Stimulated activated CD4-positive, alpha-beta T cell treated with anti-CD3 and anti-CD28 coated beads, Interleukin-2, amount 100 ng/mL, for 48 hours (primary cell): ENCODE results near the gene EBF3.

Source experiments
- DNase-seq, 2 donors: peaks; one replicate each; pipeline ENCODE4 v3.0.0-alpha.2; 2020

Gene EBF3

GRCh38 chr10:129958629-129959543 is 5.2 kb downstream of the EBF3 start:
- DNase-seq = no peak

GRCh38 chr10:129958148-129958628 is 5.9 kb downstream of the EBF3 start:
- no peak for DNase-seq

- DNase-seq = no peak
Observed at GRCh38 chr10:129956876-129957673, 7.0 kb downstream of the EBF3 start.

- DNase-seq = no peak
Observed at GRCh38 chr10:129956286-129956670, 7.8 kb downstream of the EBF3 start.

GRCh38 chr10:129955601-129956285 is 8.3 kb downstream of the EBF3 start:
- DNase-seq = no peak

- no peak for DNase-seq
Observed at GRCh38 chr10:129954492-129955315, 9.4 kb downstream of the EBF3 start.

GRCh38 chr10:129953119-129954051 is 10.7 kb downstream of the EBF3 start:
- DNase-seq = no peak

GRCh38 chr10:129952378-129953118 is 11.5 kb downstream of the EBF3 start:
- DNase-seq = no peak

GRCh38 chr10:129951970-129952265 is 12.2 kb downstream of the EBF3 start:
- no peak for DNase-seq

GRCh38 chr10:129951101-129951969 is 12.7 kb downstream of the EBF3 start:
- DNase-seq = no peak

GRCh38 chr10:129950676-129951075 is 13.4 kb downstream of the EBF3 start:
- DNase-seq = no peak

- DNase-seq = no peak
Observed at GRCh38 chr10:129949891-129950291, 14.2 kb downstream of the EBF3 start.

- DNase-seq = no peak
Observed at GRCh38 chr10:129949411-129949810, 14.7 kb downstream of the EBF3 start.

- no peak for DNase-seq
Observed at GRCh38 chr10:129946859-129947258, 17.2 kb downstream of the EBF3 start.

- no peak for DNase-seq
Observed at GRCh38 chr10:129945941-129946760, 17.9 kb downstream of the EBF3 start.

GRCh38 chr10:129945526-129945925 is 18.5 kb downstream of the EBF3 start:
- DNase-seq = no peak

- no peak for DNase-seq
Observed at GRCh38 chr10:129945064-129945463, 19.0 kb downstream of the EBF3 start.

- no peak for DNase-seq
Observed at GRCh38 chr10:129944456-129944855, 19.6 kb downstream of the EBF3 start.
